Stomach (tissue), 9 donors: ENCODE data around the gene CD200. TPM values are rescaled to one million over a fixed set of nuclear protein-coding genes. Genes with fewer than 3 reads are reported as not detected.

Experiments
- DNase-seq, 2 donors: peaks; one replicate each; pipeline versions ENCODE4 v3.0.0 to v3.0.0-alpha.2; 2013 to 2019
- H3K27ac ChIP-seq, 5 donors: fragments of 200-600 bp in 4 of 5; sonication (generic) in 4 of 5; one replicate each; pipeline ENCODE4 v1.5.1; 2013 to 2019; ENCODE audit warnings: mild to moderate bottlenecking in 1 of 5, moderate library complexity in 1 of 5
- H3K27me3 ChIP-seq, 3 donors: fragments of 200-600 bp; sonication (generic); one replicate each; pipeline ENCODE4 v1.5.1; 2017 to 2019; ENCODE audit warnings: mixed run types in 1 of 3
- H3K36me3 ChIP-seq, 4 donors: fragments of 200-600 bp; sonication (generic); 1 replicate in 3 of 4; 2 replicates in 1 of 4; pipeline ENCODE4 v1.5.1; 2016 to 2019
- H3K4me1 ChIP-seq, 4 donors: fragments of 200-600 bp; sonication (generic); one replicate each; pipeline ENCODE4 v1.5.1; 2016 to 2019
- H3K4me3 ChIP-seq, 4 donors: fragments of 200-600 bp; sonication (generic) in 3 of 4; one replicate each; pipeline ENCODE4 v1.5.1; 2016 to 2019; ENCODE audit warnings: mild to moderate bottlenecking in 1 of 4
- H3K9me3 ChIP-seq, 4 donors: fragments of 200-600 bp; sonication (generic); one replicate each; pipeline ENCODE4 v1.5.1; 2016 to 2019
- EP300 ChIP-seq: sonication (generic); formaldehyde crosslinking; IDR thresholded peaks from one replicate; pipeline ENCODE4 v1.6.1; 2017; ENCODE audit warnings: antibody characterized with exemption
- POLR2A ChIP-seq, 4 donors: fragments of 450-650 bp; IDR thresholded peaks; one replicate each; pipeline ENCODE4 v1.6.1; 2016; ENCODE audit warnings: antibody characterized with exemption in 4 of 4, control low read depth in 2 of 4, mild to moderate bottlenecking in 1 of 4, moderate library complexity in 1 of 4
- POLR2AphosphoS5 ChIP-seq, 3 donors: sonication (generic); formaldehyde crosslinking; IDR thresholded peaks; one replicate each; pipeline ENCODE4 v1.6.1; 2016; ENCODE audit warnings: antibody characterized with exemption in 3 of 3
- WGBS, 5 donors: extraction: QIAGEN DNeasy Blood & Tissue Kit in 3 of 5; methylation state at CpG; one replicate each; pipeline versions ENCODE4 v1.1.5 to v1.1.7; 2013 to 2018; 5-methylcytosine and 5-hydroxymethylcytosine counted together
- intact Hi-C: fragments of 100-400 bp; cut with DNase I; formaldehyde crosslinking; loops from one replicate; pipeline ENCODE4 v1.15.1; 2023; ENCODE audit warnings: low total_unique reads
- polyA plus RNA-seq, 3 donors: library from polyadenylated mRNA; stranded (reverse); fragments of 200-250 nt; gene quantifications; one replicate each; pipeline ENCODE4 v1.2.3, GENCODE V29; 2013
- total RNA-seq, 5 donors: library from RNA; depleted of rRNA; stranded (reverse); fragments of >200 nt; gene quantifications; one replicate each; pipeline versions ENCODE4 v1.1.0 to v1.2.3, GENCODE V29; 2014 to 2016
- TF ChIP-seq, protein P1 (sequence below), 7 experiments: fragments of 450-650 bp in 4 of 7; fragments of 200-600 bp in 3 of 7; sonication (generic) in 3 of 7; IDR thresholded peaks; one replicate each; pipeline ENCODE4 v1.5.1; 2016 to 2019; ENCODE audit warnings: antibody characterized with exemption in 7 of 7, control low read depth in 2 of 7, mild to moderate bottlenecking in 1 of 7
- donor health status: healthy with polysubstance abuse.
- donor health status: Bipolar disorder and iron deficiency.
- donor health status: healthy.

Gene CD200
- total and polyA plus RNA-seq, 8 donors, result 2.2 to 50.0 (median 5.0) TPM

DNA sequence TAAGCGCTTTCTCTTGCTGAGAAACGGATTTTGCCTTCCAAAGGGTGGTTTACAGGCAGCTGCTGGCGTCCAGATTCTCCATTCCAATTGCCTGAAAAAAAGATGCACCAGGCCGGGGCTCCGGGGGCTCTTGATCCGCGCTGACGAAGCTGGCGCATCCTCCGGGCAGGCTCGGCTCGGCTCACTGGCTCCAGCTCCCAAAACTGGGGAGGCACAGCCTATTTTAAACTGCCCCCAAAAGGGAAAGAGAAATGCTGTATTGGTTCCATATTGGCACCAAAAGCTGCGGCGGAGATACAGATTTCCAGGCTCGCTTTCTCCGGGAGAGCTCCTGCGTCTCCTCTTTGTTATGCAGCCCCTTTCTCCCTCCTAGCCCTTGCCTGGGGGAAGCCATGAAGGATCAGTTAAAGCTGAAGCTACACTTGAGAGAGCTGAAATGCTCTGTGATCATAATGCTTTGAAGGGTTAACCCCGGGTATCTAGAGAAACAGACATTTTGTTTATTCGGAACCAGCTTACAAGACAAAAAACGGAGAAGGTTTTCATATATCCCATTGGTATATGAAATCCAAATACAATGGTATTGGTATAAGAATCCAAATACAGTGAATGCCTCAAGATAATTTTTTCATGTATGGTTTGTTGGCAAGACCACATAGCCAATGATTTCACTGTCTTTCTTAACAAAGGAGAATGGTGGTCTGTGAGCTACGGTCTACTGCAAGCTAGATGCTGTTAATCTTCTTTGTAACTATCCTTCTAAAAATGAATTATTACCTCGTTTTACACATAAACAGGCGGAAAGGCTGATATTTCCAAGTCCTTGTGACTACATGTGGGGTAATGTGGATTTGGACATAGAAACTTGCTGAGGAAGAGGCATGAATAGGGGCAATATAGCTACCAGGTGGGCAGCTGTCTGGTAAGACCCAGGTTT is 693 bp downstream of the CD200 start:
- WGBS, 5 donors, result 9 to 15% (median 10%) methylated on average over 18 to 23 of the region's 23 CpGs
- peaks cover 0 to 19% (median 9%) of the 10 kb centered on the region in 3 donors for H3K27me3 ChIP-seq
- H3K27ac ChIP-seq, result peak overlapping the region; percentile 72 to 84 (median 83)
- peaks cover 0 to 31% (median 14%) of the 10 kb centered on the region in 4 donors for H3K4me1 ChIP-seq
- TF ChIP-seq POLR2A (IDR thresholded peaks at IDR 0.05) (no peak), EP300 (no peak), POLR2AphosphoS5 (IDR thresholded peaks at IDR 0.05) (no peak)
- TF ChIP-seq, protein P1, sequence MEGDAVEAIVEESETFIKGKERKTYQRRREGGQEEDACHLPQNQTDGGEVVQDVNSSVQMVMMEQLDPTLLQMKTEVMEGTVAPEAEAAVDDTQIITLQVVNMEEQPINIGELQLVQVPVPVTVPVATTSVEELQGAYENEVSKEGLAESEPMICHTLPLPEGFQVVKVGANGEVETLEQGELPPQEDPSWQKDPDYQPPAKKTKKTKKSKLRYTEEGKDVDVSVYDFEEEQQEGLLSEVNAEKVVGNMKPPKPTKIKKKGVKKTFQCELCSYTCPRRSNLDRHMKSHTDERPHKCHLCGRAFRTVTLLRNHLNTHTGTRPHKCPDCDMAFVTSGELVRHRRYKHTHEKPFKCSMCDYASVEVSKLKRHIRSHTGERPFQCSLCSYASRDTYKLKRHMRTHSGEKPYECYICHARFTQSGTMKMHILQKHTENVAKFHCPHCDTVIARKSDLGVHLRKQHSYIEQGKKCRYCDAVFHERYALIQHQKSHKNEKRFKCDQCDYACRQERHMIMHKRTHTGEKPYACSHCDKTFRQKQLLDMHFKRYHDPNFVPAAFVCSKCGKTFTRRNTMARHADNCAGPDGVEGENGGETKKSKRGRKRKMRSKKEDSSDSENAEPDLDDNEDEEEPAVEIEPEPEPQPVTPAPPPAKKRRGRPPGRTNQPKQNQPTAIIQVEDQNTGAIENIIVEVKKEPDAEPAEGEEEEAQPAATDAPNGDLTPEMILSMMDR (IDR thresholded peaks at IDR 0.05), result no peak
- no peaks in the 10 kb centered on the region for H3K36me3 ChIP-seq
- intact Hi-C loops, result no loop called here
- H3K4me3 ChIP-seq, result peak overlapping the region; percentile 47 to 62 (median 57)
- peak in 1 of 2 donors; percentile 75 for DNase-seq
- H3K9me3 ChIP-seq, result no peaks in the 10 kb centered on the region

DNA sequence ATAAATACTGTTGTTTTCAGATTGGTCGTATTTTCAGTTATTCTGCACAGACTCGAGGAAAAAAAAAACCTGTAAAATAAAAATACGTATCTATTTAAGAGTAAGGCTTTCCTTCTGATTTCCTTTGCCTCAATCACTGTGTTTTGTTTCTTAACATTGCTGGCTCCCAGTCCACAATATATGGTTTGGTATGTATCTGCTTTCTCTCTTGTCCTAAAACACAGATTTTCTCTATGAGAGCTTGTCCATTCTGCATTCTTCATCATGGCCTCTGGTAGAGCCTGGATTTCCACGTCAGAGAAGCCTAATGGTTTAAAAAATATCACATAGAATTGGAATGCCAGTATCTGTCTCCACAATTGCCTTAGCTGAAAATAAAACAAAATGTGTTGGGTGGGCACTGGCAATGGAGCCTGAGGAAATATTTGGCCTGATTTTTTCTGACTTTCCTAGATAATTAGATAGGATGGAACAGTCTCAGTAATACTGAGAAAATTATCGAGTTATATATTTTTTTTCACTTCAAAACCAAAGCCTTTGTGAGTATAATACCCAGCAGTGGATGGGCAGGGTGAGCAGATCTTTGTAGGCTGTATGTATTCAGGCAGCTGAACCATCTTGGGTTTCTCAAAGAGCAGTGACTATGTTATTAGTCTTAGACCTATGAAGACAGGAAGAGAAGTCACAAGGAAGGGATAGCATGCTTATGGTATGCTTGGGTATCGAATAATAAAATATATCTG is 1.9 kb downstream of the CD200 start:
- WGBS, 5 donors, result 48 to 61% (median 52%) methylated on average over 6 of the region's 6 CpGs
- H3K27ac ChIP-seq, result peak overlapping the region in 4 of 5 donors; percentile 72 to 84 (median 83)
- H3K27me3 ChIP-seq, result peaks cover 0 to 19% (median 9%) of the 10 kb centered on the region in 3 donors

DNA sequence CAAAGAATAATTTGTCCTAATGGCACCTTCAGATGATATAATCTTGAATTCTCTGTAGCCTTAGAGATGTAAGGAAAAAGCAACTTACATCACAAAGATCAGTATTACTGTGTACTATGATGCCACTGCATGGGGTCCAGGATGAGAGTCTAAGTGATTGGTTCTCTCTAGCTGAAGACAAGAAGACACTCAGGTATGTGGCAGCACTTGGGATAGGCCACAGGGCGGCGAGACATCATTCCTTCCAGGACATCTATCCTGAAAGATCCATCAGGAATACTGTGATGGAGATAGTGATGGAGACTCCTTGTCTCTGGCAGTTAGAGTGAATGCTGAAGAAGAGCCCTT is 2.5 kb downstream of the CD200 start:
- no peaks in the 10 kb centered on the region for H3K36me3 ChIP-seq
- no peaks in the 10 kb centered on the region for H3K9me3 ChIP-seq
- H3K27me3 ChIP-seq, result peaks cover 0 to 19% (median 9%) of the 10 kb centered on the region in 3 donors
- no peak for DNase-seq
- TF ChIP-seq EP300, result no peak
- no peak for TF ChIP-seq POLR2A (IDR thresholded peaks at IDR 0.05)
- TF ChIP-seq, protein P1 (IDR thresholded peaks at IDR 0.05), result no peak
- TF ChIP-seq POLR2AphosphoS5 (IDR thresholded peaks at IDR 0.05), result no peak
- WGBS, 5 donors, result 90 to 97% (median 96%) methylated on average over 2 of the region's 2 CpGs
- peak overlapping the region in 3 of 5 donors; percentile 10 to 83 (median 83) for H3K27ac ChIP-seq
- intact Hi-C loops, result no loop called here
- no peak overlapping the region for H3K4me3 ChIP-seq
- H3K4me1 ChIP-seq, result peaks cover 0 to 38% (median 20%) of the 10 kb centered on the region in 4 donors

More for the DNA sequence above, 1.9 kb downstream of the CD200 start:
- Histone ChIP-seq H3K9me3 (no peaks in the 10 kb centered on the region), H3K36me3 (no peaks in the 10 kb centered on the region), H3K4me1 (peaks cover 0 to 38% (median 20%) of the 10 kb centered on the region in 4 donors), H3K4me3 (peak overlapping the region; percentile 47 to 62 (median 57))
- TF ChIP-seq, protein P1 (IDR thresholded peaks at IDR 0.05), result no peak
- no peak for TF ChIP-seq POLR2A (IDR thresholded peaks at IDR 0.05)
- TF ChIP-seq POLR2AphosphoS5 (IDR thresholded peaks at IDR 0.05), result no peak
- no peak for TF ChIP-seq EP300
- intact Hi-C loops, result no loop called here
- DNase-seq, result peak in 1 of 2 donors; percentile 63

DNA sequence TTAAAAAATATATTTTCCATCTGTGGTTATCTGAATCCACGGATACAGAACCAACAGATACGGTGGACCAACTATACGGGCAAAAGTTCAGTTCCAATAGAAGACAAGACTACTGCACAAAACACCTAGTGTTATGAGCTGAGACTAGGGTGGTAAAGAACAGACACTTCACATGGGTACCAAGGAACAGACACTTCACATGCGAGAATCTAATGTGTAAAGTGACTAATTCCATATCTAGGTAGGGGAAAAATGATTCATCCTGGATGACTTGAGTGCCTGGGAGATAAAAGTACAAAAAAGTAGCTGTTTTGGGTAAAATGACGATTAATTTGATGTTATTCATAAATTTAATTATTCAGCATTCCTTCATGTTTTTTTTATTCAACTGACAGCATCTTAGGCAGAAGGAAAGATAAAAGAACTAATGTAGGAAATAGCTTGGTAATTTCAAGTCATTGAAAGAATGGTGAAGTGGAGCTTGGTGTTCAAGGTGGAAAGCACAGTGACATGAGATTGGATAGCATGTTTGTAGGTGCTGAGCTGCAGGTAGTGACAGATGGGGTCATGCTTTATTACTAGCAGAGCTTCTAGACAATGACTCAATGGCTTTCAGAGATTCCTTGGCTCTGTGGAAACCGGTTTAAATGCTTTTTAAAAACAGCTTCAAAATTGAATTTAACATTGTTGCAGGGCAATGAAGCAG is 5.2 kb downstream of the CD200 start:
- Histone ChIP-seq H3K27ac (no peak overlapping the region), H3K4me3 (no peak overlapping the region), H3K4me1 (peaks cover 0 to 29% (median 12%) of the 10 kb centered on the region in 4 donors), H3K27me3 (peaks cover 0 to 10% (median 4%) of the 10 kb centered on the region in 3 donors), H3K36me3 (no peaks in the 10 kb centered on the region), H3K9me3 (peaks cover 0 to under 1% (median 0%) of the 10 kb centered on the region in 4 donors)
- DNase-seq, result no peak
- WGBS, 5 donors, result 65 to 82% (median 75%) methylated on average over 6 of the region's 6 CpGs
- intact Hi-C loops, result no loop called here
- no peak for TF ChIP-seq EP300
- TF ChIP-seq, protein P1 (IDR thresholded peaks at IDR 0.05), result no peak
- no peak for TF ChIP-seq POLR2A (IDR thresholded peaks at IDR 0.05)
- TF ChIP-seq POLR2AphosphoS5 (IDR thresholded peaks at IDR 0.05), result no peak
